Amniotic epithelial cell (primary cell): Measurements from ENCODE around the gene MEGF6.

Experiments
- DNase-seq: peaks from one replicate; pipeline ENCODE4 v3.0.0-alpha.2; 2010; ENCODE audit warnings: low read depth

MEGF6 gene

GRCh38 chr1:3642919-3643675 lies 31.8 kb upstream of the MEGF6 start:
- DNase-seq = no peak

- no peak for DNase-seq
Measured at GRCh38 chr1:3641816-3642215, 30.5 kb upstream of the MEGF6 start.

GRCh38 chr1:3641046-3641760 lies 29.9 kb upstream of the MEGF6 start:
- no peak for DNase-seq

- DNase-seq = no peak
Measured at GRCh38 chr1:3640121-3640837, 29.0 kb upstream of the MEGF6 start.

GRCh38 chr1:3639397-3639911 lies 28.1 kb upstream of the MEGF6 start:
- DNase-seq = no peak

GRCh38 chr1:3638676-3639075 lies 27.4 kb upstream of the MEGF6 start:
- no peak for DNase-seq

- no peak for DNase-seq
Measured at GRCh38 chr1:3638027-3638426, 26.7 kb upstream of the MEGF6 start.

GRCh38 chr1:3636531-3636930 lies 25.2 kb upstream of the MEGF6 start:
- DNase-seq = no peak

GRCh38 chr1:3636080-3636479 lies 24.8 kb upstream of the MEGF6 start:
- DNase-seq = no peak

GRCh38 chr1:3634059-3634800 lies 22.9 kb upstream of the MEGF6 start:
- DNase-seq = no peak

- no peak for DNase-seq
Measured at GRCh38 chr1:3633344-3634058, 22.2 kb upstream of the MEGF6 start.

GRCh38 chr1:3632716-3633343 lies 21.5 kb upstream of the MEGF6 start:
- DNase-seq = no peak

GRCh38 chr1:3632298-3632697 lies 21.0 kb upstream of the MEGF6 start:
- DNase-seq = no peak

- DNase-seq = no peak
Measured at GRCh38 chr1:3631320-3632260, 20.3 kb upstream of the MEGF6 start.

GRCh38 chr1:3630914-3631313 lies 19.6 kb upstream of the MEGF6 start:
- DNase-seq = no peak

- DNase-seq = no peak
Measured at GRCh38 chr1:3630161-3630611, 18.9 kb upstream of the MEGF6 start.

- DNase-seq = no peak
Measured at GRCh38 chr1:3629561-3630160, 18.4 kb upstream of the MEGF6 start.

GRCh38 chr1:3628445-3628844 lies 17.1 kb upstream of the MEGF6 start:
- no peak for DNase-seq
